Mesenteric fat pad (tissue), 1 donor: ENCODE results near the gene EXOC6. TPM values are rescaled to one million over a fixed set of nuclear protein-coding genes. Genes with fewer than 3 reads are reported as not detected.

Experiments used
- DNase-seq: peaks from one replicate; pipeline ENCODE4 v3.0.0-alpha.2; 2020; ENCODE audit warnings: low spot score
- total RNA-seq: library from RNA; stranded (reverse); fragmentation: NEBNext Ultra II Directional; extraction: Animal tissue kit (Norgen Biotek cat#: 25700); gene quantifications from one replicate; pipeline ENCODE4 v1.2.1, GENCODE V29; 2021
- donor health status: DM: yes; HTN: yes; CAD: no.

EXOC6 gene
- total RNA-seq, 1 donor from 2014 or later = 12.3 TPM

DNA sequence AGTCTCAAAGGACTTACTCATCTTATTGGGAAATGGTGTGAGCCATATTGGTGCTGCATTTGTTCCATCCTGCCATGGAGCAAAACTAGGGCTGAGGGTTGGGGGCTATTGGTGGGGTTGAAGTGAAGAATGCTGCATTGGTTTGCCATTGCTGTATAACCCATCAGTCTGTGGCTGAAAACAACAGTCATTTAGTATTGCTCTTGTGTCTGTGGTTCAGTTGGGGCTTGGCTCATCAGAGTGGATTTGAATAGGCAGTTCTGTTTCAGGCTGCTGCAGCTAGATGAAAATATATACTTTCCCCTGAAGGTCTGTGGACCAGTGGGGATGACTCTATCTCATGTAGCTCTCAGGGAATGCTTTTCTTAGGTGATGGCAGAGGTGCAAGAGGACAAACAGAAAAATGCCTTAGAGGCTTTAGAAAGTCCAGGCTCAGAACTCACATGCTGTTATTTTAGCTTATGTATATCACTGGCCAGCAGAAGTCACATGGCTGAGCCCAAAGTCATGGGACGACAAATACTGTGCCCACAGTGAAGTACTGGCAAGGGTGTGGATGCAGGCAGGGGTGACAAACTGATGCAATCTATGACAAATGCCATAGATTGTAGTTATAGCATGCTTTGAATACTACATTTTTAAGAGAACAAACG lies 15.2 kb upstream of the EXOC6 start:
- DNase-seq = no peak

DNA sequence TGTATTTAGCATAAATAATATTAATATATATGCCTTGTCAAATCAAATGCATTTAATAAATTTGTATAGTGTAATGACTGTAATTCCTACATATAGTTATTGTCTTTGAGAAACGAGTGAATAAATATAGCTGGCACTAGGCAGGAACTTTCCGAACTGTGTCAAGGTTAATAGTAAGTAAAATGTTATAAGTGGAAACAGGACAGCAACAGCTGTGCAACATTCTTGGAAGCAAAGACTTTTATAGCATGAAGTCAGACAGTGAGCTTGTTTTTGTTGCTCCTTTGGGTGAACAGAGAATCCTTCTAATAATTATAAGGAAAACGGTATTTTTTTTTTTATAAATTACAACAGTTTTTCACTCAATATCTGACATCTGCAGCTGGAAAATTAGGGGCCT lies 14.0 kb upstream of the EXOC6 start:
- DNase-seq = no peak

GRCh38 chr10:92834986-92835385 lies 13.3 kb upstream of the EXOC6 start:
- DNase-seq = no peak

DNA sequence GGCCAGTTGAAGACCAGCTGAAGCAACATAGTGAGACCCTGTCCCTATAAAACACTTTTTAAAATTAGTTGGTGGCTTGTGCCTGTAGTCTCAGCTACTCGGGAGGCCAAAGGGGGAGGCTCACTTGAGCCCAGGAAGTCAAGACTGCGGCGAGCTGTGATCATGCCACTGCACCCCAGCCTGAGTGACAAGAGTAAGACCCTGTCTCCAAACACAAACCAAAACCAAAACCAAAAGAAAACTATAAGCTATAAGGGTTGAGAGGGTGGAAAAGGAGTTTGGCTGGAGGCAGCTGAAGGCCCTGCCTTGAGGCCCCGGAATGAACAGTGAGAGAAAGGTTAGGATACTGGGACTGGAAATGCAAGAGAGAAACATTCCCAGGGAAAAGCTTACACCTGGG lies 10.9 kb upstream of the EXOC6 start:
- no peak for DNase-seq

DNA sequence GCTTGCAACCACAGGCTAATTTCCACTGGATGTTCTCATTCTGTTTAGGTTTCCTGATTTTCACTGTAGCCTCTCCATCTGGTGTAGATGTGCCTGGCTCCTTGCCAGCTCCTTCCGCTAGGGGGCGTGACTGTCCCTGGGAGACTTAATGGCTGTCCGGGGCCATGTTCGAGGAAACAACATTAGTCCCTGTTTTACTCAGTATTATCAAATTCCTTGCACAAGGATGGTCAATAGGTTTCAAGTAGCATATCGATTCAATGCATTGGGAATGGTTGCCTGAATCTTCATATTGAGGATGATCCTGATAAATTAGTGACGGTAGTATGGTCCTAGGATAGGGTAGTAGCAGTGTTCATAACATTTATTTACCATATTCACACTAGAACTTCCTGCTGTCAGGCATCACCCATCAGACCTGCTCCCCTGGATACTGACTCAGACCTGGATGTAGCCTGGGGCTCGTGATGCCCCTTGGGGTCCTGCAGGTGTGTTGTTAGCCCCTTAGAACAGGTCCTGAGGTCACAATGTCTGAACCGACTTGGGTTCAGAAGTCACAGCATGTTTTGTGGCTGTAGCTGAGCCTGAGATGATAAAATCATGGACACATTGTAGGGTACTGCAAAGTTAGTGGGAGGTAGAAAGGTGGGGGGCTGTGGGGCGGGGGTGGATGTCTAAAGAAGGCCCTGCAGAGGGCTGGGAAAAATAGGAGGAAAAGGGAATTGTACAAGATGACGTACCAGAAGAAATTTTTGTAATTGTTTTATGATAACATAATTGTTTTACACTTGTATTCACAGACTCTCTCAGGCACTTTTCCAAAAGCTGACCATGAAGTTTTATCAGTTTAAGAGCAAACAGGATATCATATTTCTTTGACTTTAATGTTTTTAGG lies 8.9 kb upstream of the EXOC6 start:
- DNase-seq = no peak

DNA sequence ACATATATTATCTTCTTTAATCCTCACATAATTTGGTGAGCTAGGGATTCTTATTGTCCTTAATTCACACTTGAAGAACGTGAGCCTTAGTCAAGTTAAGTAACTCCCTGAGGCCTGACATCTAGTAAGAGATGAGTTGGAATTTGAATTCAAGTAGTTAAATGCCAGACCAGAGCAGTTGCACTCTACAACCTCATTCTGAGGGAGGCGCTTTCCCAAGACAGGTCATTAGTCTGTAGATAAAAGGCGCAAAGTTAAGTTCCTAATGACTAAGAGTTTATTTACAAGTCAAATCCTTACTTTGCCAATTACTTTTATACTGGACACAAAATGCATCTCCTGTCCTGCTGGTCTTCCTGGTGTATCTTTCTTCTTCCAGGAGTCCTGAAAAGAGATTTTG lies 3.6 kb upstream of the EXOC6 start:
- DNase-seq = no peak

GRCh38 chr10:92845921-92846320 lies 2.4 kb upstream of the EXOC6 start:
- DNase-seq = no peak

DNA sequence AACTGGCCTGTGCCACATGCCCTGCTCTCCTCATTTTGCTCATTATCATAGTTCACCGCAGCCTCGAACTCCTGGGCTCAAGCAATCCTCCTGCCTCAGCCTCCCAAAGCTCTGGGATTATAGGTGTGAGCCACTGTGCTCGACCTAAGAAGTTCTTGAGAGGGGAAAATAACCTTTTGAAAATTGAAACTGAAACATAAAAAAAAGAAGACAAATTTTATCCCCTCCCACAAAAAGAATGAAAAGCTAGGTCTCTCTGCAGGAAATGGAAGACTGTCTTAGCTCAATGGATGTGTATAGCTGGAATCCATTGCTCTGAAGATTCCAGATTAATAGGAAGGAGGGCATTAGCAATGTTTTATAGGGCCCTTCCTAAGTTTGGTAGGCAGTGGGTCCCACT lies 2.0 kb upstream of the EXOC6 start:
- DNase-seq = no peak

DNA sequence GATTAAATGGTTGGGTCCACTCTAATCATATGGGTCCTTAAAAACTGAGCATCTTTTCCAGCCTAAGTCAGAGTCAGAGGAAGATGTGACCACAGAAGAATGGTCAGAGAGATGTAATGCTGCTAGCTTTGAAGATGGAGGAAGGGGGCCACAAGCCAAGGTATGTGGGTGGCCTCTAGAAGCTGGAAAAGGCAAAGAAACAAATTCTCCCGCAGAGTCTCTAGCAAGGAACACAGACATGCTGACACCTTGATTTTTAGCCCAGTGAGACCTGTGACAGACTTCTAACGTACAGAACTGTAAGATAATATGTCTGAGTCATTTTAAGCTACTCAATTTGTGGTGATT lies 1.5 kb upstream of the EXOC6 start:
- DNase-seq = no peak

DNA sequence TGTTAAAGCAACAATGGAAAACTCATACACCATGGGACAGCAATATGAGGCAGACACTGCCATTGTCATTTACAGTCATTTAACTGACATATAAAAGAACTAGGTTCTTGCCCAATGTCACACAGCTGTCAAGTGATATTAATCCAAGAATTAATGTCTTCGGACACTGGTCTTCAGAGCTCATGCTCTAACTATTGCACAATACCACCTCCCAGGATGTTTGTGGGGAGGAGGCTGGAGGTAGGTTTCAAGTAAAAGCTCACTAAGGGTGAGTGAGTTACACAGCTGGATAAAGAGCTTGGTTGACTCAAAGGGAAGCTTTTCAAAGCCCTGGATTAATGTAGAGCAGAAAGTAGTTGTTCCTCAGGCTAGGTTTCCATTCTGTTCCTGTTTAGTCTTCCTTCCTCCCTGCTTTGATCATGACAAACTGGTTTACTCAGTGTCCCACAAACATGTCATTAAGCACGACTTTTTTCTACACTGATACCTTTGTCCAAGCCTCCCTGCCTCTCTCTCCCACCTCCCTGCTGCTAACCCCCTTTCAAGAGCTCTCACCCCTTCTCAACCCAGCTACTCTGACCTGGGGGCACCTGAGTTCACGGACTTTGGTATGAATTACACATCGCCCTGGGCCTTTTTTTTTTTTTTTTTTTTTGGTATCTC lies 987 bp upstream of the EXOC6 start:
- no peak for DNase-seq

- DNase-seq = no peak
Observed at GRCh38 chr10:92848037-92848440, 281 bp upstream of the EXOC6 start.

DNA sequence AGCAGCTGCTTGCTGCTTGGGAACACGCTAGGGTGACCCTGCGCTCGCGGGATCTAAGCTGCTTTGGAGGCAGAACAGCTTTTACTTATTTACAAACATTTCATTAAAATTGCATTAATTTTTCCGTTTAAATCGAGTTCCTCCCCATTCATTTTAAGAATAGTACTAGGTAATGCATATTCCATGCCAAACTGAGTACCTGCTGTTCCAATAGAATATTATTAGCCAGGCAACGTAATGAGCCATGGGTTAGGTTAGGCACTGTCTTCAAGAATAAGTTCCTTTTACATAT lies 860 bp downstream of the EXOC6 start:
- DNase-seq = no peak

DNA sequence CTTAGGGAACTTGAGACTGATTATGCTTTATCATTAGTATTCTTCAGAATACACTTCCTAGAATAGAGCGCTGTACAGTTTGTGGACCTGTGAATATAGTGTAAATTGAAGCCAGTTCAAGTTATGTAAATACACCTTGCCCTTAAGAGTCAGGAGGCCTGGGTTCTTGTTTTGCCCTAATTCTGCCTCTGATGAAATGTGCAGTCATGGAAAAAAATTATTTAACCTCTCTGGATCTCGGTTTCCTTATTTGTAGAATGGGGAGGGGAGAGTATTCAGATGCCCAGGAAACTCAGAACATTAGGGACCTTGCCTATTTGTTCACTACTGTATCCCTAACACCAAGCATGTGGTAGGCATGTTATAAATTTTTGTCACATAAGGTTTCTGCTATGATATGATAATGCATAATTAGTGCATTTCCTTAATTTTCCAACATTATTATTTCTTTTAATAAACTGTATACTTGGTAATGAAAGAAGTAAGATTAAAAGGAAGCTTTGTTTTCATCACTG lies 1.3 kb downstream of the EXOC6 start:
- no peak for DNase-seq

GRCh38 chr10:92850185-92850584 lies 1.9 kb downstream of the EXOC6 start:
- no peak for DNase-seq

DNA sequence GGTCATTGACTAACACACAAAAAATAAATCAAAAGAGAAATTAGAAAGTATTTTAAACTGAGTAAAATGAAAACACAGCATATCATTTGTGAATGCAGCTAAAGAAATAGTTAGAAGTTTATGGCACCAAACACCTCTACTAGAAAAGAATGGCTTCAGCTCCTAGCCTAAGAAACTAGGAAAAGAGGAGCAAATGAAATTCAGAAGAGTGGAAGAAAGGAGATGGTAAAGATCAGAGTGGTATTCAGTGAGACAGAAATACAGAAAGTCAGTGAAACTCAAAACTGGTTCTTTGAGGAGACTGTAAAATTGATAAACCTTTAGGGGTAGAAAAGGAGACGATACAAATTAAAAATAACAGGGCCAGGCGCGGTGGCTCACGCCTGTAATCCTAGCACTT lies 2.7 kb downstream of the EXOC6 start:
- no peak for DNase-seq

DNA sequence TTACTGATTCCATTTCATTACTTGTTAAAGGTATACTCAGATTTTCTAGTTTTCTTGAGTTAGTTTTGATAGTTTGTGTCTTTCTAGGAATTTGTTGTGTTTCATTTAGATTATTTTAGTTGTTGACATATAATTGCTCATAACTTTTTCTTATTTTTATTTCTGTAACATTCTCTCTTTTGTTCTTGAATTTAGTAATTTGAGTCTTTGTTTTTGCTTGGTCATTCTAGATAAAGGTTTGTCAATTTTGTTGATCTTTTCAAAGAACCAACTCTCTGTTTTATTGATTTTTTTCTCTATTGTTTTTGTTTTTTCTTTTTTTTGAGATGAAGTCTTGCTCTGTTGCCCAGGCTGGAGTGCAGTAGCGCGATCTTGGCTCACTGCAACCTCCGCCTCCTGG lies 7.2 kb downstream of the EXOC6 start:
- DNase-seq = no peak

GRCh38 chr10:92857904-92858514 lies 9.7 kb downstream of the EXOC6 start:
- no peak for DNase-seq

DNA sequence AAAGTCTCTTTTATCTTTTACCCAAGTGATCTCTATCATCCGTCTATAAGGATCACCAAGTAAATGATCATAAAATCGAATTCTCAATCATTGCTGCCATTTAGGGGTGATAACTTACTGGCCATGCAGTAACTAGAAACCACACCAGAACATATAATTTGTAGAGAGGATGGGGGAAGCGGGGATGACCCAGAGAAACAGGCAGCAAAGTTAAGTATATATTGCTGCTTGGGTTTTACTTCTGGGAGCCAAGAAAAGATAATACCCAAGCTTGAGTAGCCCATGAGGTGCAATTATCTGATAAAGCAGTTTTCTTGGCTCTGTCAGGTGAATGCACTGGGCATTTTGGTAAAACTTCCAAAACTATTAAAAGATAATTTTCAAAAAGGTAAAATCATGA lies 18.9 kb downstream of the EXOC6 start:
- DNase-seq = no peak

DNA sequence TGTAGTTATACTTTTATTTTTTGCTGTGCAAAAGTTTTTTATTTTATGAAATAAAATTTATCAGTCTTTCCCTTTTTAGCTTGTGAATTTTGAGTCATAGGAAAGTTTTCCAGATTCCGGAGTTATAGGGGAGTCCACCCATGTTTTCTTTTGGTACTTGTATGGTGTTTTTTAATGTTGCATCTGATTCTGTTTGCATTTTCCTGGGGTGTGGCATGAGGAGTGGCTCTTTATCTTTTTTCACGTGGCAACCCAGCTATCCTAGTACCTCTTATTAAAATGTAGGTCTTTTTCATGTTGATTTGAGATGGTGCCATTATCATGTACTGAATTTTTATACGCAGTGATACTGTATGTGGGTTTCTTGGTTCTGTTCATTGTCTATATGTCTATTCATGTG lies 19.7 kb downstream of the EXOC6 start:
- no peak for DNase-seq

DNA sequence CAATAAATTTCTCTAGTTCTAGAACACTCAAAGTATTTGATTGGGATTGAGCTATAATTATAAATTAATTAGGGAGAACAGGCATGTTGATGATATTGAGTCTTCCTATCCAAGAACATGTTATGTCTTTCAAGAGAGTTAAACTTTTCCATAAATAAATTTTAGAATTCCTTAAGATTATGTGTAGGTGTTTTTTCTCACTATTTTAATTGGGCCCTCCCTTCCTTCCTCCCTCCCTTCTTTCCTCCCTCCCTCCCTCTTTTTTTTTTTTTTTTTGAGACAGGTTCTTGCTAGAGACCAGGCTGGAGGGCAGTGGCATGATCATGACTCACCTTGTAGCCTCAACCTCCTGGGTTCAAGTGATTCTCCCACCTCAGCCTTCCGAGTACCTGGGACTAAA lies 20.2 kb downstream of the EXOC6 start:
- no peak for DNase-seq

GRCh38 chr10:92873029-92873428 lies 24.7 kb downstream of the EXOC6 start:
- DNase-seq = no peak

DNA sequence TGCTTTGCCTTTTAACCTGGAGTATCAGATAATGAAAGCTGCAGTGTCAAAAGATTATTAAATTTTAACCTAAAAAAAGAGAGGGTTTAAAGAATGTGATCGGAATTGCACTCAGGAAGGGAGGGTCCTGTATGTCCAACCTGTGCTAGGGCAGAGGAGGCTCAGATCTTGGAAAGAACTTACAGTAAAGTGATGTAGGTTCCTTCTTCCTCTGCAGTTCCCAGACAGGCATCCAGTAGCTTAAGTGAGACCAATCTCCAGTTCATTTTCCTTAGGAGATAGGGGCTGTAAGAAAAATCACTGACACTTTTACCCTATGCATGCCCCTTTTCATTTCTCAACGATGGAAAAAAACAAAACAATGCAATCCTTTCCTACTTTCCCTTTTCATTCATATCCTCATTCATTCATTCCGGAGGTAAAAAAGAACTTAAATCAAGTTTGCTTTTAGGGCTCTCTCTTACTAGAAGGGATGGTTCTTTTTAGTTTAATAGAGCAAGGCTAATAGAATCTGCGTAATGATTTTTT lies 28.3 kb downstream of the EXOC6 start:
- DNase-seq = no peak
